T-helper 22 cell (primary cell): ENCODE data around the gene FOXM1.
"Not testable (repeated sequence)": the region's sequence is repeated elsewhere in the genome, so short reads cannot be mapped to it uniquely, and the experiment has no call there.

Experiments
- DNase-seq: peaks from one replicate; pipeline ENCODE4 v3.0.0-alpha.2; 2020; ENCODE audit warnings: low read depth

Gene FOXM1

GRCh38 chr12:2879853-2880252 lies 2.9 kb upstream of the FOXM1 start:
- no peak for DNase-seq

- no peak for DNase-seq
Measured at GRCh38 chr12:2877953-2878732, 1.2 kb upstream of the FOXM1 start.

- no peak for DNase-seq
Measured at GRCh38 chr12:2876431-2877046, 435 bp downstream of the FOXM1 start.

DNA sequence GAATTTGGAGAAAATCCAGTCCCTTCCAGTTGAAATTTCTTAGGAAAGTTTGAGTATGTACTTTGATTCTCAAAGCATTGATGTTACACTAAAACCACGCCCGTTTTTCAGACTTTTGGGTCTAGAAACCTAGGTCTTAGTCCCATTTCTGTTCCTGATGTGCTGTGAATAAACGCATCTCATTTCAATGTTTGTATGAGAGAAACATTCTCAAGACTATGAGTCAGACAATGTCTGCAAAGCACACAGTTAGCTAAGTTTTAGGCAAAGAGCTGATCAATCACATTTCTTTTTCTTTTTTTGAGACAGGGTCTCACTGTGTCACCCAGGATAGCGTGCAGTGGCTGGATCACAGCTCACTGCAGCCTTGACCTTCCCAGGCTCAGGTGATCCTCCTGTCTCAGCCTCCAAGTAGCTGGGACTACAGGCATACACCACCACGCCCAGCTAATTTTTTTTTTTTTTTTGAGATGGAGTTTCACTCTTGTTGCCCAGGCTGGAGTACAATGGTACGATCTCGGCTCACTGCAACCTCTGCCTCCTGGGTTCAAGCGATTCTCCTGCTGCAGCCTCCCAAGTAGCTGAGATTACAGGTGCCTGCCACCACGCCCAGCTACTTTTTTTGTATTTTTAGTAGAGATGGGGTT lies 7.9 kb downstream of the FOXM1 start:
- DNase-seq: not testable (repeated sequence)

GRCh38 chr12:2864198-2864597 lies 12.8 kb downstream of the FOXM1 start:
- DNase-seq: no peak

GRCh38 chr12:2863402-2863801 lies 13.6 kb downstream of the FOXM1 start:
- not testable (repeated sequence) for DNase-seq

GRCh38 chr12:2862876-2863275 lies 14.1 kb downstream of the FOXM1 start:
- DNase-seq: no peak

- DNase-seq: no peak
Measured at GRCh38 chr12:2860170-2860569, 16.8 kb downstream of the FOXM1 start.

DNA sequence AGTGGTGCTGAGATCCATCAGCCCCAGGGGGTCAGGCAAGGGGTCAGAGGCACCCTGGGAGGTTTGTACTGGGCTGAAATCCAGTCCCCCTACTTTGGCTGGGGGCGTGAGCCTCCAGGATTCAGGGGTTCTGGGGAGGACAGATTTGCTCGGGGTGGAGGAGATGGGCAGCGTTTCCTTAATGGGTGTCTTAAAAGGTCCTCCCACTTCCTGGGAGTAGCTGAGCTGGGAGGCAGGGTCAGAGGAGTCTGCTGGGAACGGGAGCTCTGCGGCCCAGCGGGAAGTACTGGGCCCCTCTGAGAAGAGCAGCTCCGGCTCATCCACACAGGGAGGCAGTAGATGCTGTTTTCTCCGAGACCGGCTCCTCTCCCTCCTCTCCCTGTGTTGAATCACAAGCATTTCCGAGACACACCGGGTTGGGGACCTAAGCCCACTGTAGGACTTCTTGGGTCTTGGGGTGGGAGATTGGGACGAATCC lies 18.0 kb downstream of the FOXM1 start:
- DNase-seq: no peak

DNA sequence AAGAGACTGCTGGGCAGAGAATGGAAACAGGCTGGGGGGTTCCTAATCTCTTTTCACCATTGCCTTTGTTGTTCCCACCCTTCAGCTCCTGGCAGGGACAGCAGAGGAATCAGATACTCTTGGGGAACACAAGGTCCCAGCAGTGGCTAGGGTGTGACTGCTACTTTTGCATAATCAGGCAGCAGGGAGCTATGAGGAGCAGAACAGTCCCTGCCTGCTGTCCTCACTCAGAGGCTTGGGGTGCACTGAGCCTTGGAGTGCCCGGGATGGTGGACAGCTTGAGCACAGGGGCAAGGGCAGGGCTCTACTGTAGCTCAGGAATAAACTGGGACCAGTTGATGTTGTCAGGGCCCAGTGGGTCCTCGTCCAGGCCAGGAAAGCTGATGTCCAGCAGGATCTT lies 18.6 kb downstream of the FOXM1 start:
- no peak for DNase-seq

- DNase-seq: no peak
Measured at GRCh38 chr12:2857576-2857975, 19.4 kb downstream of the FOXM1 start.

- no peak for DNase-seq
Measured at GRCh38 chr12:2857021-2857431, 19.9 kb downstream of the FOXM1 start, which contains the start of gene TEX52. Gene TEX52, minus strand, starts transcription at chr12:2857039. Its CDS starts 13 bp downstream, at chr12:2857026.

- DNase-seq: no peak
Measured at GRCh38 chr12:2856051-2856450, 20.9 kb downstream of the FOXM1 start.

DNA sequence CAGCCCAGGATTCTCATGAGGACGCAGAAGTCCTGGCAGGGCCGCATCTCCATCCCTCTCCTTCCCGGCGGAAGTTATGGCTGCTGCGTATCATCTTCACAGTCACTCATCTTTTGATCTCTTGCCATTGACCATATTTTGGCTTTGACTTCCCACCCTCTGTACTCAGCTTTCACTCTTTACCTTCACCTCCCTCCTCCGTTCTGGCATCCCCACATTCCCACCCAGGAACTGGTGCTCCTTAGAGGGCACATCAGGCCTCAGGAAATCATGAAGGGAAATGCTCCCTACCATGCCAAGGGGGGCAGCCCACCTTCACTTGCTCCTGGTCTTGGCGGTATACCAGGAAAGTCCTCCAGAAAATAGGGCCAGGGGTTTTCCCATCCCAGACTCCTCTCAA lies 21.4 kb downstream of the FOXM1 start:
- DNase-seq: no peak

DNA sequence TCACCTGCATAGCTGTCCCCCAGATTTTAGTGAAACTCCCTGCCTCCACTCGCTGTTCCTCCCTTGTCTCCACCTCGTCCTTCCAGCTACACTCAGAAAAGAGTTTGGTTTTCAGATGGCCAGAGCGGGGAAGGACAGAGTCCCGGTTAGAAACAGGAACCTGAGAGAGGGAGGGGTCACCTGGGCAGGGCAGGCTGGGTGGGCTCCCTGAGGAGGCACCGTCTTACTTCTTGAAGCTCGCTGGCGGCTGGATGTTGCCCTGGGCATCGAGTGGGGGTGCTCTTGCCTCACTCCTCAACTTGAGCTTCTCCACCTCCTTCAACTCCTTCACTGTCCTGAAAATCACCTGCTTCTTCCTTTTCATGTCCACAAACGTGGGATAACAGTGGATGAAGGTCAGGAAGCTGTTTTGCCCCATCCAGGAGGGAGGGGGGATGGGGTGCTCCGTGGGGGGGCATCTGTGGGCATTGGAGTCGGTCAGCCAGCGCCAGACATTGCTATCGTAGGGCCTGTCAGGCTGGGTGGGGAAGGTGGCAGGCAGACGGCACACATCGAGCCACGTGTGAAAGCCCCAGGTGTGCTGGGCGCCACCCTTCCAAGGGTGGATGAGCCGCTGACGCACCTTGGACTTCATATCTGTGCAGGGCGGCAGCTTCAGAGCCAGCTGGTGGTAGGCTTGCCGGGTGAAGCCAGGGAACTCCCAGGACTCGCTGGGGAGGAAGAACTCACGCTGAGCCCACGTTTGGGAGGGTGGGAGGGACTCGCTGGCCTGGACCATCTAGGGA lies 22.1 kb downstream of the FOXM1 start:
- DNase-seq: no peak

GRCh38 chr12:2853626-2854025 lies 23.3 kb downstream of the FOXM1 start:
- DNase-seq: no peak

DNA sequence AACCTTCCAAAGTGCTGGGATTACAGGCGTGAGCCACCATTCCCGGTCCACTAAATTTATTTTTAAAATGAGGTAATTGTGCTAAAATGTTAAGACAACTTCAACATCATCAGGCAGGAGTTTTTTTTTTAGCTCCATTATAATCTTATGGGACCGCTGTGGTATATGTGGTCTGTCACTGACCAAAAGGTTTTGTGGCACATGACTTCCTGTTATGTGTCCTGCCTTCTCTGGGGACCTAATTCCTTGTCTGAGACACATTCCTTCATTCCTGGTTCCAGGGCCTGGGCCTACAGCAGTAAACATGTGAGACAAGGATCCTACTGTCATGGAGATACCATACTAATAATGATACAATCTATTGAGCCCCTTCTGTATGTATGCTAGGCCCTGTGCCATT lies 25.0 kb downstream of the FOXM1 start:
- DNase-seq: no peak

DNA sequence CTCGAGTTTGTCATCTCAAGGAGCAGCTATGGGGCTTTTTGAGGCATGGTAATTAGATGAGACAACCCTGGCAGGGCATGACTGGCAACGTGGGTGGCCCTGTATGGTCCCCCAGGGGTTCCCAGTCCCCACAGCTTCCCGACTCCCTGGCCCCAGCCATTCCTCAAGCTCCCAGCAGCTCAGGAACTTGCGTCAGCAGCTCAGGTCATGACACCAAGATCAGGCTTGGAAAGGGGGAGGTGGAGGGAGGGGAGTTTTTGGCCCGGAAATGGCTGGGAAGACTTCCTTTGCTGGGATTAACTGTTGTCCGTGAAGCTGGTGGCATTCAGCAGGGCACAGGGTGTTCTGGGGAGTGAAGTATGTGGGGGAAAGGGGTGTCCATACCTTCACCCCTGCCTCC lies 31.7 kb downstream of the FOXM1 start:
- DNase-seq: no peak

DNA sequence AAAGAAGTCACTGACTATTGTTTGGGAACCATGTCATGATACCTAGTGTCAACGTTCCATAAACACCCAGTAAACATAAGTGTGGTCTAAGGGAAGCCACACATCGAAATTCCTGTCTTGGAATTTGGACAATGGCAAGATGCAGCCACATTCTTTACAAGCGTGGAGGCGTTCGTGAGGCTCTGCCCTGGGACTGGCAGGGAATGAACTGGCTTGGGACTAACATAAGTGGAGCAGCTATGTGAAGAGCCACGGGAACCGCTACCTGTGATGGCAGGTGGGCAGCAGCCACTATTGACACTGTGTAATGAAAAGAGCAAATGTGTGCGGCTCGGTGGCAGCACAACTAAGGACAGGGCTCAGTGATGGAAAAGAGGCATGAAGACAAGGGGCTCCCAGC lies 32.2 kb downstream of the FOXM1 start:
- no peak for DNase-seq

- no peak for DNase-seq
Measured at GRCh38 chr12:2842948-2843347, 34.0 kb downstream of the FOXM1 start.

DNA sequence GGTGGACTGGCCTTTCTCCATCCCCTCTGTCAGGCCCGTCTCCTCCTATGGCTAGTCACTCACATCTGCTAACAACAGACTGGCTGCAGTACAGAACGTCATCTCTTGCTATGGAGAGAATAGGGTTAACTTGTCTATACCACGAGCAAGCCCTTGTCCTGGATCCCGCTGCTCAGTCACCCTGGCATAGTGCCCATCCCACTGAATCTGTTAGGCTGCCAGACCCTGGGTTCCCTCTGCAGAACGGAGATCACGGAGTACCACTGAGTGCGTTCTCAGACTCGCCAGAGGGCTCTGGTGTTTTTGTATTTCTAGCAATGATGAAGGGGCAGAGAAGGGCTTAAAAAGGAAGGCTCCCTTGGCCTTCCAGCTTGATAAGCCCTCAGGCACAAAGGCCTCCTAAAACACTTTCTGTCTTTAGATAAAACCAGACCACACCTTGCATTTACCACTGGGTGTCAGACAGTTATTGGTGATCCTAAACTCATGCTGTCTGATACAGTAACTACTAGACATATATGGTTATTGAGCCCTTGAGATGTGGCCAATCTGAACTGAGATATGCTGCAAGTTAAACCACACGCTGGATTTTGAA lies 35.8 kb downstream of the FOXM1 start:
- DNase-seq: no peak

DNA sequence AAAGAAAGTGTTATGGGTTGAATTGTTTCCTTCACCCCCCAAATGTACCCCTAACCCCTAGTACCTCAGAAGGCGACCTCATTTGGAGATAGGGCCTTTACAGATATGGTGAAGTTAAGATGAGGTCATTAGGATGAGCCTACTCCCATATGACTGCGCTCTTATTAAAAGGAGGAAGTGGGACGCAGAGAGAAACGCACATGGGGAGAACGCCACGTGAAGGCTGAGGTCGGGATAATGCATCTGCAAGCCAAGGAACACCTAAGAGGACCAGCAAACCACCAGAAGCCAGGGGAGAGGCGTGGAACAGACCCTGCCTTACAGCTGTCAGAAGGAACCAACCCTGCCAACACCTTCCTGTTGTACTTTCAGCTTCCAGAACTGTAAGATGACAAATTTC lies 40.4 kb downstream of the FOXM1 start:
- DNase-seq: no peak
